H1 (cell line): ENCODE measurements around the gene ITSN1. TPM values are rescaled to one million over a fixed set of nuclear protein-coding genes. Genes with fewer than 3 reads are reported as not detected.

Experiments used
- CTCF ChIA-PET: fragments of 300-600 bp; sonication (Branson Sonifier 250); formaldehyde crosslinking; loops from one replicate; lab custom pipeline; 2021; ENCODE audit not compliant: partially characterized antibody; lab: Charles Lee
- POLR2A ChIA-PET: fragments of 300-600 bp; sonication (Branson Sonifier 250); formaldehyde crosslinking; loops from one replicate; lab custom pipeline; 2021; ENCODE audit warnings: inconsistent platforms; ENCODE audit not compliant: partially characterized antibody; lab: Charles Lee
- DNase-seq, 2 experiments: peaks; one replicate each; pipeline versions ENCODE4 v3.0.0 to v3.0.0-alpha.2; 2010 to 2022; ENCODE audit warnings: low spot score in 2 of 2, low read depth in 1 of 2, mixed read lengths in 1 of 2
- FAIRE-seq: peaks from 2 replicates; lab custom pipeline; 2011; peaks lifted over from hg19 to GRCh38; lab: Jason Lieb, UNC
- H2AFZ ChIP-seq: 2 replicates; pipeline ENCODE4 v1.8.1; 2012; ENCODE audit warnings: low read length, inconsistent platforms
- H2AK5ac ChIP-seq: 2 replicates; pipeline ENCODE4 v1.6.1; 2013; ENCODE audit warnings: low read depth, low read length
- H2BK120ac ChIP-seq: replicated peaks from 2 replicates; pipeline ENCODE3; 2013; ENCODE audit warnings: low read depth, low read length, inconsistent platforms
- H2BK12ac ChIP-seq: 2 replicates; pipeline ENCODE4 v1.6.1; 2013; ENCODE audit warnings: low read depth, low read length
- H2BK15ac ChIP-seq: 2 replicates; pipeline ENCODE4 v1.6.1; 2013; ENCODE audit warnings: low read length
- H2BK20ac ChIP-seq: 2 replicates; pipeline ENCODE4 v1.6.1; 2013; ENCODE audit warnings: low read length
- H2BK5ac ChIP-seq: 2 replicates; pipeline ENCODE4 v1.6.1; 2013; ENCODE audit warnings: low read depth, low read length
- H3K14ac ChIP-seq: 2 replicates; pipeline ENCODE4 v1.6.1; 2013; ENCODE audit warnings: inconsistent platforms; ENCODE audit not compliant: insufficient read length
- H3K18ac ChIP-seq: 2 replicates; pipeline ENCODE4 v1.6.1; 2013; ENCODE audit warnings: low read length; ENCODE audit errors: extremely low read depth
- H3K23ac ChIP-seq: 2 replicates; pipeline ENCODE4 v1.6.1; 2013; ENCODE audit warnings: inconsistent platforms; ENCODE audit not compliant: insufficient read length
- H3K23me2 ChIP-seq: 2 replicates; pipeline ENCODE4 v1.6.1; 2013; ENCODE audit warnings: low read depth, low read length
- H3K27ac ChIP-seq: 2 replicates; pipeline ENCODE4 v1.6.1; 2011; ENCODE audit warnings: low read depth, low read length, inconsistent platforms
- H3K27me3 ChIP-seq, 4 experiments: replicated peaks in 1 of 4; 1 replicate in 1 of 4; 2 replicates in 3 of 4; pipeline versions ENCODE4 v1.6.1 to v1.8.1; 2011 to 2013; ENCODE audit warnings: low read length in 3 of 4, mild to moderate bottlenecking in 3 of 4, inconsistent platforms in 2 of 4, mixed read lengths in 2 of 4, moderate library complexity in 1 of 4; ENCODE audit not compliant: control insufficient read depth in 3 of 4, insufficient read depth in 3 of 4; ENCODE audit errors: extremely low read depth in 1 of 4
- H3K36me3 ChIP-seq, 4 experiments: 2 replicates each; pipeline versions ENCODE4 v1.6.1 to v1.8.1; 2011 to 2013; ENCODE audit warnings: mild to moderate bottlenecking in 4 of 4, low read length in 3 of 4, moderate library complexity in 2 of 4, control low read depth in 1 of 4, inconsistent platforms in 1 of 4; ENCODE audit not compliant: insufficient read depth in 4 of 4, control insufficient read depth in 2 of 4
- H3K4ac ChIP-seq: replicated peaks from 2 replicates; pipeline ENCODE3; 2013; ENCODE audit warnings: low read length, low read depth, mixed read lengths, inconsistent platforms; ENCODE audit not compliant: insufficient read length
- H3K4me1 ChIP-seq, 4 experiments: replicated peaks in 1 of 4; 1 replicate in 1 of 4; 2 replicates in 3 of 4; pipeline versions ENCODE4 v1.6.1 to v1.8.1; 2011 to 2013; ENCODE audit warnings: low read length in 3 of 4, inconsistent platforms in 2 of 4, mixed read lengths in 1 of 4; ENCODE audit not compliant: insufficient read depth in 4 of 4, control insufficient read depth in 3 of 4
- H3K4me2 ChIP-seq, 2 experiments: 2 replicates each; pipeline versions ENCODE4 v1.6.1 to v1.8.1; 2011 to 2013; ENCODE audit warnings: low read depth in 2 of 2, low read length in 2 of 2, control low read depth in 1 of 2, inconsistent platforms in 1 of 2, mild to moderate bottlenecking in 1 of 2; ENCODE audit not compliant: insufficient read depth in 1 of 2
- H3K4me3 ChIP-seq, 4 experiments: fragments of 200-600, 300-600 bp in 1 of 4; sonication (generic), shearing (Covaris generic), sonication (Bioruptor Twin) in 1 of 4; 2 replicates each; pipeline versions ENCODE4 v1.5.1 to v1.8.1; 2011 to 2016; ENCODE audit warnings: low read length in 4 of 4, low read depth in 3 of 4, control low read depth in 2 of 4, inconsistent platforms in 2 of 4, mild to moderate bottlenecking in 2 of 4, mixed read lengths in 1 of 4, moderate library complexity in 1 of 4; ENCODE audit not compliant: insufficient read depth in 2 of 4; ENCODE audit errors: extremely low read depth in 1 of 4
- H3K56ac ChIP-seq: replicated peaks from 2 replicates; pipeline ENCODE3; 2013; ENCODE audit warnings: low read depth, mild to moderate bottlenecking, mixed read lengths, low read length, inconsistent platforms; ENCODE audit not compliant: insufficient read length
- H3K79me1 ChIP-seq: 2 replicates; pipeline ENCODE4 v1.6.1; 2013; ENCODE audit warnings: low read depth, low read length, control low read depth
- H3K79me2 ChIP-seq, 2 experiments: 2 replicates each; pipeline versions ENCODE4 v1.6.1 to v1.8.1; 2012 to 2013; ENCODE audit warnings: low read length in 2 of 2, mild to moderate bottlenecking in 2 of 2, inconsistent platforms in 1 of 2; ENCODE audit not compliant: insufficient read depth in 2 of 2, control insufficient read depth in 1 of 2
- H3K9ac ChIP-seq, 4 experiments: replicated peaks in 1 of 4; 1 replicate in 1 of 4; 2 replicates in 3 of 4; pipeline versions ENCODE4 v1.6.1 to v1.8.1; 2011 to 2013; ENCODE audit warnings: low read depth in 3 of 4, low read length in 3 of 4, control low read depth in 2 of 4, mild to moderate bottlenecking in 2 of 4, moderate library complexity in 2 of 4, inconsistent platforms in 1 of 4; ENCODE audit errors: extremely low read depth in 1 of 4
- H3K9me3 ChIP-seq, 2 experiments: 2 replicates each; pipeline versions ENCODE4 v1.6.1 to v1.8.1; 2012 to 2013; ENCODE audit warnings: mild to moderate bottlenecking in 2 of 2, moderate library complexity in 2 of 2, control low read depth in 1 of 2, inconsistent platforms in 1 of 2, low read depth in 1 of 2, low read length in 1 of 2, mixed read lengths in 1 of 2; ENCODE audit not compliant: insufficient read depth in 2 of 2
- H4K20me1 ChIP-seq, 2 experiments: replicated peaks in 1 of 2; 2 replicates each; pipeline versions ENCODE3 to v1.8.1; 2011 to 2013; ENCODE audit warnings: inconsistent platforms in 2 of 2, low read length in 2 of 2, mild to moderate bottlenecking in 1 of 2; ENCODE audit not compliant: insufficient read depth in 2 of 2, control insufficient read depth in 1 of 2
- H4K5ac ChIP-seq: 2 replicates; pipeline ENCODE4 v1.6.1; 2013; ENCODE audit warnings: low read length, low read depth, mixed read lengths, inconsistent platforms; ENCODE audit not compliant: insufficient read length
- H4K8ac ChIP-seq: 2 replicates; pipeline ENCODE4 v1.8.0; 2013; ENCODE audit warnings: mild to moderate bottlenecking, moderate library complexity, low read length, inconsistent platforms; ENCODE audit not compliant: insufficient read depth; ENCODE audit errors: extremely low read depth
- H4K91ac ChIP-seq: replicated peaks from 2 replicates; pipeline ENCODE3; 2013; ENCODE audit warnings: low read length, mixed read lengths, inconsistent platforms; ENCODE audit not compliant: insufficient read length
- ASH2L ChIP-seq: fragments of 200-600, 300-600 bp; sonication (generic); IDR thresholded peaks from one replicate; pipeline ENCODE4 v1.7.1; 2017; ENCODE audit warnings: low read length
- CREB1 ChIP-seq: IDR thresholded peaks from 2 replicates; pipeline ENCODE4 v1.6.1; 2012; ENCODE audit warnings: inconsistent platforms
- POLR2A ChIP-seq, 2 experiments: IDR thresholded peaks; 1 replicate in 1 of 2; 2 replicates in 1 of 2; pipeline ENCODE4 v1.6.1; 2011; ENCODE audit warnings: low read depth in 2 of 2, low read length in 2 of 2, mild to moderate bottlenecking in 2 of 2; ENCODE audit errors: control extremely low read depth in 1 of 2
- TEAD4 ChIP-seq: IDR thresholded peaks from 2 replicates; pipeline ENCODE4 v1.6.1; 2012; ENCODE audit warnings: low read depth, low read length, inconsistent platforms, mixed read lengths
- USF2 ChIP-seq: IDR thresholded peaks from 2 replicates; pipeline ENCODE4 v1.6.1; 2011; ENCODE audit warnings: low read length, improper control_type of control experiment
- polyA plus RNA-seq, 7 experiments: library from polyadenylated mRNA; depleted of rRNA in 3 of 7; stranded (reverse) in 5 of 7; unstranded in 2 of 7; fragments of >200 nt in 5 of 7; fragments of 200-250 nt in 2 of 7; gene quantifications; 1 replicate in 5 of 7; 2 replicates in 1 of 7; 4 replicates in 1 of 7; pipeline versions ENCODE4 v1.2.1 to v1.2.3, GENCODE V29; 2011 to 2013; ENCODE audit warnings: missing spikeins in 2 of 7, mixed read lengths in 2 of 7
- total RNA-seq: library from RNA; stranded (reverse); fragmentation: NEBNext Ultra II Directional; extraction: Animal tissue kit (Norgen Biotek cat#: 25700); gene quantifications from 2 replicates; pipeline ENCODE4 v1.2.1, GENCODE V29; 2021

The ITSN1 gene
- total and polyA plus RNA-seq, 2 of the 8 experiments (the other 6 are each of a cell fraction or from before 2014, with no cell fraction given): 60.8 to 78.1 TPM

GRCh38 chr21:33869873-33870272 lies 227.6 kb downstream of the ITSN1 start:
- no peak overlapping the region for H3K14ac ChIP-seq
- no peak overlapping the region for H3K4me2 ChIP-seq
- TF ChIP-seq USF2: no peak
- TF ChIP-seq POLR2A (IDR thresholded peaks at IDR 0.05; ENCODE audit: control extremely low read depth in 1 of 2, low read depth in 2 of 2, low read length in 2 of 2): no peak
- no peak for TF ChIP-seq TEAD4
- TF ChIP-seq ASH2L: no peak
- TF ChIP-seq CREB1: no peak
- TF ChIP-seq, all 59 proteins: peak for 0
- Histone ChIP-seq H3K36me3 (no peaks in the 10 kb centered on the region), H2BK5ac (no peak overlapping the region), H2BK12ac (no peak overlapping the region), H3K4ac (no peak overlapping the region), H4K91ac (no peak overlapping the region), H4K20me1 (no peaks in the 10 kb centered on the region), H3K27me3 (no peaks in the 10 kb centered on the region; a peak in 1 of 7 replicates), H3K79me1 (no peaks in the 10 kb centered on the region), H4K5ac (no peak overlapping the region), H3K79me2 (no peaks in the 10 kb centered on the region), H2BK120ac (no peak overlapping the region), H3K18ac (no peak overlapping the region), H3K4me3 (no peak overlapping the region), H2AK5ac (no peak overlapping the region), H3K27ac (no peak overlapping the region), H3K9me3 (no peaks in the 10 kb centered on the region; a peak in 1 of 4 replicates), H3K9ac (no peak overlapping the region), H2AFZ (no peak overlapping the region), H2BK20ac (no peak overlapping the region), H3K4me1 (no peaks in the 10 kb centered on the region; a peak in 1 of 7 replicates), H2BK15ac (no peak overlapping the region), H4K8ac (no peak overlapping the region), H3K23me2 (no peaks in the 10 kb centered on the region), H3K56ac (no peak overlapping the region), H3K23ac (no peak overlapping the region)
- ChIA-PET POLR2A (no interaction called here), CTCF (interaction anchor here (0.7 to 1.8 kb wide), 5 partner anchors 14 to 32 kb away, joined by 3 to 6 read pairs (median 3); no protein-coding TSS in a partner anchor)
- FAIRE-seq: no peak
- DNase-seq: no peak
